Testis (tissue), 3 donors: ENCODE data around the gene GPLD1. TPM values are rescaled to one million over a fixed set of nuclear protein-coding genes. Genes with fewer than 3 reads are reported as not detected.

ENCODE experiments used
- DNase-seq: peaks from one replicate; pipeline ENCODE4 v3.0.0-alpha.2; 2019
- H3K27ac ChIP-seq, 2 donors: fragments of 200-600 bp; sonication (generic); one replicate each; pipeline ENCODE4 v1.5.1; 2019
- H3K27me3 ChIP-seq: fragments of 200-600 bp; sonication (generic); one replicate; pipeline ENCODE4 v1.5.1; 2019
- H3K36me3 ChIP-seq: fragments of 200-600 bp; sonication (generic); one replicate; pipeline ENCODE4 v1.5.1; 2017; ENCODE audit warnings: low read depth; ENCODE audit errors: missing control alignments
- H3K4me1 ChIP-seq: fragments of 200-600 bp; sonication (generic); one replicate; pipeline ENCODE4 v1.5.1; 2019
- H3K4me3 ChIP-seq, 2 donors: fragments of 200-600 bp; sonication (generic); one replicate each; pipeline ENCODE4 v1.5.1; 2017 to 2019
- H3K9me3 ChIP-seq: fragments of 200-600 bp; sonication (generic); one replicate; pipeline ENCODE4 v1.5.1; 2017
- POLR2A ChIP-seq: fragments of 450-650 bp; IDR thresholded peaks from one replicate; pipeline ENCODE4 v1.6.1; 2017; ENCODE audit warnings: antibody characterized with exemption, mild to moderate bottlenecking, moderate library complexity
- WGBS, 2 donors: methylation state at CpG; one replicate each; pipeline ENCODE4 v1.1.5; 2018; 5-methylcytosine and 5-hydroxymethylcytosine counted together
- intact Hi-C: fragments of 100-400 bp; cut with DNase I; formaldehyde crosslinking; loops from one replicate; pipeline ENCODE4 v1.15.1; 2023; ENCODE audit warnings: low total_unique reads
- polyA plus RNA-seq: library from polyadenylated mRNA; stranded (reverse); fragments of 350-450 nt; fragmentation: Illumina TruSeq; extraction: RNeasy Lipid Tissue Mini Kit (QIAGEN cat#74804); gene quantifications from one replicate; pipeline ENCODE4 v1.2.3, GENCODE V29; 2014; ENCODE audit warnings: low read depth, low replicate concordance; ENCODE audit not compliant: insufficient read depth
- total RNA-seq, 2 donors: library from RNA; depleted of rRNA; stranded (reverse); fragments of >200 nt; gene quantifications; one replicate each; pipeline ENCODE4 v1.2.3, GENCODE V29; 2016
- TF ChIP-seq, protein P1 (sequence below), 3 experiments: fragments of 450-650 bp in 2 of 3; fragments of 200-600 bp in 1 of 3; sonication (generic) in 1 of 3; IDR thresholded peaks; one replicate each; pipeline ENCODE4 v1.5.1; 2016 to 2019; ENCODE audit warnings: antibody characterized with exemption in 3 of 3, mild to moderate bottlenecking in 2 of 3, moderate library complexity in 1 of 3

The GPLD1 gene
- total and polyA plus RNA-seq, 3 donors from 2014 or later = 3.9 to 15.6 (median 10.7) TPM

DNA sequence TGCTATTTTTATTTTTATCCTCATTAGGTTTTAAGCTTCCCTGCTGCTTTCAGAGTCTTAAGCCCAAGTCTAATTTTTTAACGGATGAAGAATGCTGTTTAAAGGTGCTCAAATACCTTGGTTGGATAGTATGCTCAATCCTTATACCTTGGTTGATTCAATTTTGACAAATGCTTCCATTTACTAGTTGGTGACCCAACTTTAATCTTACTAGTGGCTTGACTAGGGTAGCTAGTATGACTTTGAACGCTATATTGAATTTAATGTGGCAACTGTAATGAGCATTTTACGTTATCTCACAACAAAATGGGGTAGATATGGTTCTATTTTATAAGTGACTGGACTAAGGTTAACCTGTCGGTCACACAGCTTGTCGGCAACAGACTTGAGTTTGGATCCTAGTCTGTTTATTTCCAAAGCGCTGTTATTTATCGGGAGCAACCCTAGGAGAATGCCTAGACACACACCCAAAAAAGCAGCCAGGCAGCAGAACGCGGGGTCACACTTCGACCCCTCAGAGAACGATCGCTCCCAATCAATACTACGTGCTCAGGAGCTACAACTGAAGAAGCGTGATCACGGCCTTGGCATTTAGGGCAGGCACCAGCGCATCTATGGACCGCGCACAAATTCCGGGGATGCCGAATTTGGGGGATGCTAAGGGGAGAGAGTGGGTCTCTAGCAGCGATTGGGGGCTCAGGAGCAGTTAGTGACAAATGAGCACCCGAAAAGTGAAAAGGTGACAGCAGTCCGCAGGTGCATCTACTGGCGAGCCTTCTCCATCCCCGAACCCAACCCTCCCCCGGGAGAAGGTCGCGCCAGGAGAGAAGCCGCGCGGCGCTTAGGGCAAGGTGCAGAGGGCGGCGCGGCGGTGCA, 4.8 kb upstream of the GPLD1 start:
- intact Hi-C loops = no loop called here
- Histone ChIP-seq H3K27ac (peak overlapping the region in 1 of 2 donors; percentile 83), H3K4me3 (peak overlapping the region; percentile 67 to 69), H3K36me3 (no peaks in the 10 kb centered on the region), H3K9me3 (no peaks in the 10 kb centered on the region), H3K4me1 (no peaks in the 10 kb centered on the region), H3K27me3 (no peaks in the 10 kb centered on the region)
- 11% methylated on average over 31 of the region's 36 CpGs for WGBS, 2 donors
- peak; percentile 19 for DNase-seq
- TF ChIP-seq, protein P1, sequence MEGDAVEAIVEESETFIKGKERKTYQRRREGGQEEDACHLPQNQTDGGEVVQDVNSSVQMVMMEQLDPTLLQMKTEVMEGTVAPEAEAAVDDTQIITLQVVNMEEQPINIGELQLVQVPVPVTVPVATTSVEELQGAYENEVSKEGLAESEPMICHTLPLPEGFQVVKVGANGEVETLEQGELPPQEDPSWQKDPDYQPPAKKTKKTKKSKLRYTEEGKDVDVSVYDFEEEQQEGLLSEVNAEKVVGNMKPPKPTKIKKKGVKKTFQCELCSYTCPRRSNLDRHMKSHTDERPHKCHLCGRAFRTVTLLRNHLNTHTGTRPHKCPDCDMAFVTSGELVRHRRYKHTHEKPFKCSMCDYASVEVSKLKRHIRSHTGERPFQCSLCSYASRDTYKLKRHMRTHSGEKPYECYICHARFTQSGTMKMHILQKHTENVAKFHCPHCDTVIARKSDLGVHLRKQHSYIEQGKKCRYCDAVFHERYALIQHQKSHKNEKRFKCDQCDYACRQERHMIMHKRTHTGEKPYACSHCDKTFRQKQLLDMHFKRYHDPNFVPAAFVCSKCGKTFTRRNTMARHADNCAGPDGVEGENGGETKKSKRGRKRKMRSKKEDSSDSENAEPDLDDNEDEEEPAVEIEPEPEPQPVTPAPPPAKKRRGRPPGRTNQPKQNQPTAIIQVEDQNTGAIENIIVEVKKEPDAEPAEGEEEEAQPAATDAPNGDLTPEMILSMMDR (IDR thresholded peaks at IDR 0.05) = no peak
- no peak for TF ChIP-seq POLR2A

DNA sequence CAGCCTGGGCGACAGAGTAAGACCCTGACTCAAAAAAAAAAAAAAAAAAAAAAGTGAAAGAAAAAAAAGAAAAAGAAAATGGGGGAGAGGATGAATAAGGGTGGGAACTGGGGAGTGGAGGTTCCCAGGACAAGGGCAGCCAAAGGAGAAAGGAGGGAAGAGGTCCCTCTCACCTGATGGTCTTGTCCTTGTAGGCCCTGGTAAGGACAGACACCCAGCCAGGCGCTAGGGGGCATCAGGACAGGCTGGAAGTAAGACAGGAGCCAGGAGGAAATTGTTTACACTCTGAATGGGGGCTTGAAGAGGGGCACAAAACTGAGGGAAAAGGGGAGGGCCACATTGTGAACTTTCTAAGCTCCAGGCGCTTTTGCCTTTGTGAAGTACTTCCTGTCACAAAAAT, 3.1 kb upstream of the GPLD1 start:
- H3K9me3 ChIP-seq = no peaks in the 10 kb centered on the region
- DNase-seq = peak; percentile 35
- no peaks in the 10 kb centered on the region for H3K36me3 ChIP-seq
- no peaks in the 10 kb centered on the region for H3K4me1 ChIP-seq
- TF ChIP-seq, protein P1 (IDR thresholded peaks at IDR 0.05) = no peak
- TF ChIP-seq POLR2A = no peak
- H3K4me3 ChIP-seq = no peak overlapping the region
- intact Hi-C loops = no loop called here
- H3K27me3 ChIP-seq = no peaks in the 10 kb centered on the region
- H3K27ac ChIP-seq = no peak overlapping the region
- 78 to 90% methylated on average over 3 of the region's 3 CpGs for WGBS, 2 donors

DNA sequence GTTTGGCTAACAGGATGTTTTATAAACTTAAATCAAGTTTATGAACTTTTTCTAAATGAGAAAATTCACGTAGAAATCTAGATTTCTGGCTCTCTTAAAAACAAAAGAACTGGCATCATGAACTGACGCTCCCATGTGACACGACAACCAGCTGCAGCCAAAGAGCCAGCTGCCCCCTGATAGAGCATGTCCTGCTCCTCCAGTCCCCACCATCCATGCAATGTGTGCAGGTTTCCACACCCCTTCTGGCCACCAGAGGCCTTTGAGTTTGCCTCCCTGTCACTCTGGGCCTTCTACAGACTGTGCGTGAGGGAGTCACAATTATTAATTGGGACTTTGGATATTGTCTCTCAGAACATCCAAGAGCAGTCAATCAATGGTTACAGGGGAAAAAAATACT, 1.6 kb upstream of the GPLD1 start:
- Histone ChIP-seq H3K9me3 (no peaks in the 10 kb centered on the region), H3K27ac (no peak overlapping the region), H3K4me1 (no peaks in the 10 kb centered on the region), H3K36me3 (no peaks in the 10 kb centered on the region), H3K27me3 (no peaks in the 10 kb centered on the region), H3K4me3 (no peak overlapping the region)
- 79 to 98% methylated on average over 4 of the region's 4 CpGs for WGBS, 2 donors
- TF ChIP-seq POLR2A = no peak
- TF ChIP-seq, protein P1 (IDR thresholded peaks at IDR 0.05) = no peak
- intact Hi-C loops = no loop called here
- no peak for DNase-seq

DNA sequence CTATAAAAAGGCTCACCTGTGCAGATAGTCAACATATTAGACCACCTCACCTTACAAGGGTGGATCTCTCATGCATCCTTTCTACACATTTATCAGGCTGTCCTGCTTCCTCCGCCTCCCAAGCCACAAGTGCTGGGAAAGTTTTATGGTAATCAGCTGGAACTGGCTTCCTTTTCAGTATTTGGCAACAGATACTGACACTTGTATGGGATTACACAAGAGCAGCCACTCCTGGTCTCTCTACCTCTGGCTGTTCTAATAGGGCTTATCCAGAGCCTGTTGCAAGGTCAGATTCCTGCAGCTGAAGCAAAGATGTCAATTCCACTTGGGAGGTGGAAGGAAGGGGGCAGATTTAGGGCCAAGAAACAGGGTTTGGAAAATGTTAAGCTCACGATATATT, 503 bp upstream of the GPLD1 start:
- Histone ChIP-seq H3K9me3 (no peaks in the 10 kb centered on the region), H3K4me3 (no peak overlapping the region), H3K36me3 (no peaks in the 10 kb centered on the region), H3K27ac (no peak overlapping the region), H3K27me3 (no peaks in the 10 kb centered on the region), H3K4me1 (no peaks in the 10 kb centered on the region)
- WGBS, 2 donors = 82 to 88% methylated on average over 2 of the region's 2 CpGs
- intact Hi-C loops = no loop called here
- TF ChIP-seq, protein P1 (IDR thresholded peaks at IDR 0.05) = no peak
- TF ChIP-seq POLR2A = no peak
- DNase-seq = no peak

- intact Hi-C loops = no loop called here
- no peaks in the 10 kb centered on the region for H3K27me3 ChIP-seq
- WGBS, 2 donors = 90 to 91% methylated on average over 4 of the region's 4 CpGs
These were observed 3.3 kb downstream of the GPLD1 start for GRCh38 chr6:24486065-24486464.

More at GRCh38 chr6:24486065-24486464, 3.3 kb downstream of the GPLD1 start:
- Histone ChIP-seq H3K9me3 (no peaks in the 10 kb centered on the region), H3K36me3 (no peaks in the 10 kb centered on the region), H3K4me3 (no peak overlapping the region), H3K4me1 (no peaks in the 10 kb centered on the region), H3K27ac (no peak overlapping the region)
- no peak for DNase-seq
- TF ChIP-seq POLR2A = no peak
- TF ChIP-seq, protein P1 (IDR thresholded peaks at IDR 0.05) = no peak
